Esophagus muscularis mucosa (tissue), 4 donors: ENCODE data around the gene TSPAN15. TPM values are rescaled to one million over a fixed set of nuclear protein-coding genes. Genes with fewer than 3 reads are reported as not detected.

Experiments
- DNase-seq: peaks from one replicate; pipeline ENCODE4 v3.0.0-alpha.2; 2017; ENCODE audit errors: extremely low spot score
- H3K27ac ChIP-seq, 4 donors: fragments of 200-600 bp; sonication (generic); replicated peaks in 1 of 4; 1 replicate in 3 of 4; 2 replicates in 1 of 4; pipeline ENCODE4 v1.5.1; 2016 to 2019; ENCODE audit warnings: mild to moderate bottlenecking in 1 of 4
- H3K27me3 ChIP-seq, 4 donors: fragments of 200-600 bp; sonication (generic); one replicate each; pipeline versions ENCODE4 v1.5.1 to v1.6.0; 2016 to 2019
- H3K36me3 ChIP-seq, 4 donors: fragments of 200-600 bp; sonication (generic); one replicate each; pipeline ENCODE4 v1.5.1; 2016 to 2019
- H3K4me1 ChIP-seq, 4 donors: fragments of 200-600 bp; sonication (generic); one replicate each; pipeline ENCODE4 v1.5.1; 2016 to 2019
- H3K4me3 ChIP-seq, 4 donors: fragments of 200-600 bp; sonication (generic); 1 replicate in 2 of 4; 2 replicates in 2 of 4; pipeline ENCODE4 v1.5.1; 2016 to 2019; ENCODE audit warnings: mild to moderate bottlenecking in 4 of 4, moderate library complexity in 1 of 4
- H3K9me3 ChIP-seq, 4 donors: fragments of 200-600 bp; sonication (generic); 1 replicate in 3 of 4; 2 replicates in 1 of 4; pipeline ENCODE4 v1.5.1; 2016 to 2019
- EP300 ChIP-seq: sonication (generic); formaldehyde crosslinking; IDR thresholded peaks from one replicate; pipeline ENCODE4 v1.6.1; 2017; ENCODE audit warnings: antibody characterized with exemption
- POLR2A ChIP-seq: fragments of 450-650 bp; IDR thresholded peaks from one replicate; pipeline ENCODE4 v1.6.1; 2017; ENCODE audit warnings: antibody characterized with exemption, moderate library complexity, mild to moderate bottlenecking, low read depth
- POLR2AphosphoS5 ChIP-seq, 2 donors: sonication (generic); formaldehyde crosslinking; IDR thresholded peaks; one replicate each; pipeline ENCODE4 v1.6.1; 2017; ENCODE audit warnings: antibody characterized with exemption in 2 of 2
- WGBS: methylation state at CpG from one replicate; pipeline ENCODE4 v1.1.5; 2018; 5-methylcytosine and 5-hydroxymethylcytosine counted together
- intact Hi-C: fragments of 100-400 bp; cut with DNase I; formaldehyde crosslinking; loops from one replicate; pipeline ENCODE4 v1.15.1; 2023
- total RNA-seq, 4 donors: library from RNA; depleted of rRNA; stranded (reverse); fragments of >200 nt; gene quantifications; one replicate each; pipeline versions ENCODE4 v1.1.0 to v1.2.1, GENCODE V29; 2016
- TF ChIP-seq, protein P1 (sequence below), 3 experiments: fragments of 200-600 bp in 2 of 3; fragments of 450-650 bp in 1 of 3; sonication (generic) in 2 of 3; IDR thresholded peaks; one replicate each; pipeline ENCODE4 v1.5.1; 2017 to 2019; ENCODE audit warnings: antibody characterized with exemption in 3 of 3, mild to moderate bottlenecking in 2 of 3, moderate library complexity in 1 of 3

Gene TSPAN15
- total RNA-seq, 4 donors from 2014 or later, result 40.3 to 59.4 (median 53.5) TPM

DNA sequence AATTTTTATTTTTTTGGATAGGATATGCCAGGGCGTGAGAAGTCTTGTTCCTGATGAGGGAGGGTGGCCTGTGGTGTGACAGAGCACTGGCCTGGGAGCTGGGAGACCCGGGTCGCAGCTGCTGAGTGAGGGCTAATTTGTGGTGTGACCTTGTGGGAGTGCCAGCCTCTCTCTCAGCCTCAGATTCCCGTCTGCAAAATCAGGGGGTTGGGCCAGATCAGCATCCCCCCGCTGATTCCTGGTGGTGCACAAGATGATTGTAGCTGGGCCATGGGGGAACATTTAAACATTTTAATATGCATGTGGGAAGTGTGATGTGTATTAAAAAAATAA lies 14.9 kb downstream of the TSPAN15 start:
- no peak for DNase-seq
- 54% methylated on average over 5 of the region's 5 CpGs for WGBS

DNA sequence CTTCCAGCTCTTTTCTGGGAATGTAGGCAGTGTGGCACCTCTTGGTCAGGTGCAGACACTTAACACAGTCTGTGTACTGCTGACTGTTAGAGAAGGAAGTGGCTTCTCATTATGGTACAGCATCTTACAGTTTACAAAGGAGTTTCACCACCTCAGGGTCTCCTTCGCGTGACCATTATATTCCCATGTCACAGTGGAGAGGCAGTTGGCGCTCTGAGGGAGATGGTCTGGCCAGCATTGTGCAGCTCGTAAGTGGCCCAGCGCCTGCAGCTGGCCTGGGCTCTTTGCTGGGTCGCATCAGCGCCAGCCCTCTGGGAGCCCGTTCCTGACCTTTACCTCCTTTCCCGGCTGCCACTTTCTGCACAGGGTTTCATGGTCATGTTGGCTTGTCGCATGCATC lies 15.4 kb downstream of the TSPAN15 start:
- intact Hi-C loops, result no loop called here

More for the DNA sequence above, 14.9 kb downstream of the TSPAN15 start:
- Histone ChIP-seq H3K4me1 (peaks cover 72 to 98% (median 91%) of the 10 kb centered on the region in 4 donors), H3K27me3 (no peaks in the 10 kb centered on the region), H3K36me3 (no peaks in the 10 kb centered on the region), H3K27ac (peak overlapping the region; percentile 85 to 92 (median 90)), H3K9me3 (no peaks in the 10 kb centered on the region), H3K4me3 (no peak overlapping the region)
- TF ChIP-seq POLR2AphosphoS5 (IDR thresholded peaks at IDR 0.05) (no peak), EP300 (no peak), POLR2A (no peak)
- TF ChIP-seq, protein P1, sequence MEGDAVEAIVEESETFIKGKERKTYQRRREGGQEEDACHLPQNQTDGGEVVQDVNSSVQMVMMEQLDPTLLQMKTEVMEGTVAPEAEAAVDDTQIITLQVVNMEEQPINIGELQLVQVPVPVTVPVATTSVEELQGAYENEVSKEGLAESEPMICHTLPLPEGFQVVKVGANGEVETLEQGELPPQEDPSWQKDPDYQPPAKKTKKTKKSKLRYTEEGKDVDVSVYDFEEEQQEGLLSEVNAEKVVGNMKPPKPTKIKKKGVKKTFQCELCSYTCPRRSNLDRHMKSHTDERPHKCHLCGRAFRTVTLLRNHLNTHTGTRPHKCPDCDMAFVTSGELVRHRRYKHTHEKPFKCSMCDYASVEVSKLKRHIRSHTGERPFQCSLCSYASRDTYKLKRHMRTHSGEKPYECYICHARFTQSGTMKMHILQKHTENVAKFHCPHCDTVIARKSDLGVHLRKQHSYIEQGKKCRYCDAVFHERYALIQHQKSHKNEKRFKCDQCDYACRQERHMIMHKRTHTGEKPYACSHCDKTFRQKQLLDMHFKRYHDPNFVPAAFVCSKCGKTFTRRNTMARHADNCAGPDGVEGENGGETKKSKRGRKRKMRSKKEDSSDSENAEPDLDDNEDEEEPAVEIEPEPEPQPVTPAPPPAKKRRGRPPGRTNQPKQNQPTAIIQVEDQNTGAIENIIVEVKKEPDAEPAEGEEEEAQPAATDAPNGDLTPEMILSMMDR (IDR thresholded peaks at IDR 0.05), result no peak
- intact Hi-C loops, result no loop called here

DNA sequence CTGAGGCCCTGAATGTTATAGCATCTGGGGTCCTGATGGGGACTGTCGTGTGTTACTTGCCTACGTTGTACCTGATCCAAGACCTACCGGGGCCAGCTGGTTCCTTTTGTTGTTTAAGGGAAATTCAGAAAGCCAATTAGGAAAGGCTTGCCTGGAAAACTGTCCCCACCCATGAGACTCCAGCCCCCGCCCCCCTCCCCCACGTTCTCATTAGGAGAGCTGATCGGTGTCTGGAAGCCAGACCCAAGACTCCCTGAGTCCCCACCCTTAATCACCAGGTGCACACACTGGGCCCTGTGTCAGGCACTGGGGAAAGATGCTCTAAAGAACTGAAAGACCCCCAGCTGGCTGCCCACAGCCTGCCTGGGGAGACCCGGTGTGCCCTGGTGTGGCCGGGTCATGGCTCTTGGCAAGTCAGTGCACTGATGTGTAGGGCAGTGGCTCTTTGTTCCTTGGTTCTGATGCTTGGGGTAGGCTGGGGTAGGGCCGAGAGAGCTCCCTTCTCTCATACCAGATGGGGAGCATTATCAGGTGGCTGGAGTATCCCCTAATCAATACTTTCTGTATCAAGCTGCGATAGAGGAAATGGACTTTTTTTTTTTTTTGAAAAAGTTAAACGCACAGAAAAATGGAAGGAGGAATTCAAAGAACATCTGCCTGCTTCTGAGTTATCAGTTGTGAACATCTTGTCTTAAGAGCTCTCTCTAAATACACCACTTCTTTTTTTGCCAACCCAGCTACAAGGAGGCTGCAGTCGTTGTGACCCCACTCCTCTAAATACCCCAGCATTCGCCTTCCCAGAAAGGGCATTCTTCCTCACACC lies 16.9 kb downstream of the TSPAN15 start:
- H3K4me1 ChIP-seq, result peaks cover 69 to 98% (median 91%) of the 10 kb centered on the region in 4 donors
- intact Hi-C loops, result no loop called here
- H3K36me3 ChIP-seq, result no peaks in the 10 kb centered on the region
- H3K4me3 ChIP-seq, result no peak overlapping the region
- WGBS, result 64% methylated on average over 9 of the region's 13 CpGs
- H3K27me3 ChIP-seq, result no peaks in the 10 kb centered on the region
- no peaks in the 10 kb centered on the region for H3K9me3 ChIP-seq
- peak overlapping the region; percentile 85 to 92 (median 90) for H3K27ac ChIP-seq
- no peak for DNase-seq
- TF ChIP-seq EP300 (no peak), POLR2A (no peak), POLR2AphosphoS5 (IDR thresholded peaks at IDR 0.05) (no peak)
- TF ChIP-seq, protein P1 (IDR thresholded peaks at IDR 0.05), result no peak

More for the DNA sequence above, 15.4 kb downstream of the TSPAN15 start:
- H3K36me3 ChIP-seq, result no peaks in the 10 kb centered on the region
- WGBS, result 82% methylated on average over 10 of the region's 10 CpGs
- TF ChIP-seq POLR2AphosphoS5 (IDR thresholded peaks at IDR 0.05) (no peak), EP300 (no peak), POLR2A (no peak)
- TF ChIP-seq, protein P1 (IDR thresholded peaks at IDR 0.05), result no peak
- H3K27ac ChIP-seq, result peak overlapping the region; percentile 85 to 92 (median 90)
- DNase-seq, result no peak
- no peak overlapping the region for H3K4me3 ChIP-seq
- H3K27me3 ChIP-seq, result no peaks in the 10 kb centered on the region
- peaks cover 66 to 98% (median 91%) of the 10 kb centered on the region in 4 donors for H3K4me1 ChIP-seq
- no peaks in the 10 kb centered on the region for H3K9me3 ChIP-seq

DNA sequence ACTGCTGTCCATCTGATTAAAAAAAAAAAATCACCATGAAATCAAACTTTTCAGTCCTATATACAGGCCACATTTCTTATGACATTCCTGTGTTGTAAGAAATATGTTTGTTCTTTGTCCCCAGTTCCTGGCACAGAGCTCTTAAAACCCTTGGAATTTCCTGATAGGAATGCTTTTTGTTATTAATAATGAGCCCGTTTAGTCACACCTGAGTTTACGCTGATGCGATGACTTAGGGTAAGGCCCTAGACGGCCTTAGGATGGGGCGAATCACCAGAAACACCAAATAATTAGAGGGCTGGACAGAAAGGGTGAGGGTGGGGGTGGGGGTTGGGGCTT lies 17.5 kb downstream of the TSPAN15 start:
- WGBS, result 83% methylated on average over 5 of the region's 5 CpGs
- no peak overlapping the region for H3K4me3 ChIP-seq
- TF ChIP-seq POLR2A (no peak), EP300 (no peak), POLR2AphosphoS5 (IDR thresholded peaks at IDR 0.05) (no peak)
- TF ChIP-seq, protein P1 (IDR thresholded peaks at IDR 0.05), result no peak
- H3K9me3 ChIP-seq, result no peaks in the 10 kb centered on the region
- intact Hi-C loops, result no loop called here
- H3K27ac ChIP-seq, result peak overlapping the region; percentile 85 to 92 (median 90)
- H3K4me1 ChIP-seq, result peaks cover 70 to 98% (median 91%) of the 10 kb centered on the region in 4 donors
- H3K27me3 ChIP-seq, result no peaks in the 10 kb centered on the region
- H3K36me3 ChIP-seq, result no peaks in the 10 kb centered on the region
- no peak for DNase-seq

DNA sequence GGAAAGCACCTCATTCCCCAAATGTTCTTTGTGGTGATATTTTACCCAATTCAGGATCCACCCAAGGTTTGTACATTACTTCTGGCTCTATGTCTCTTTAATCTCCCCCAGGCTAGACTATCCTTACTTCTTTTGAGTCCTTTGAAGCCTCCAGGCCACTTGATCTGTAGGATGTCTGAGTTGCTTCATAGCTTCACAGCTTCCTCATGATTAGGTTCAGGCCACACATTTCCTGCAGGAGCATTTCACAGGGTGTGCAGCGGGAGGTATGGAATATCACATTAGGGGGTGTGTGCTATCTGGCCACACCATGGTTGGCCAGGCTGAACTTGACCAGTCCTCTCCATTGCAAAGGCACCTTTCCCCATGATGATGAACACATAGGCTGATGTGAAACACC lies 18.7 kb downstream of the TSPAN15 start:
- peaks cover 70 to 98% (median 91%) of the 10 kb centered on the region in 4 donors for H3K4me1 ChIP-seq
- TF ChIP-seq POLR2A (no peak), EP300 (no peak), POLR2AphosphoS5 (IDR thresholded peaks at IDR 0.05) (no peak)
- TF ChIP-seq, protein P1 (IDR thresholded peaks at IDR 0.05), result no peak
- DNase-seq, result no peak
- H3K36me3 ChIP-seq, result no peaks in the 10 kb centered on the region
- no peaks in the 10 kb centered on the region for H3K27me3 ChIP-seq
- WGBS, result 80% methylated on average over 1 of the region's 1 CpG
- no peaks in the 10 kb centered on the region for H3K9me3 ChIP-seq
- intact Hi-C loops, result no loop called here
- peak overlapping the region; percentile 85 to 92 (median 90) for H3K27ac ChIP-seq
- H3K4me3 ChIP-seq, result no peak overlapping the region
